T47D (cell line): Measurements from ENCODE around the gene GPR21.

Experiments
- DNase-seq, 2 experiments: peaks; one replicate each; pipeline versions ENCODE4 v3.0.0 to v3.0.0-alpha.2; 2011 to 2012; ENCODE audit warnings: low read depth in 1 of 2, low spot score in 1 of 2
- JUND ChIP-seq: IDR thresholded peaks from 2 replicates; pipeline ENCODE4 v1.6.1; 2012; ENCODE audit warnings: low read depth
- in situ Hi-C: cut with HindIII; loops from 2 replicates; pipeline ENCODE4 v1.10.0; 2016; ENCODE audit warnings: low sequenced_read_pairs, low pct_unique_long_range_greater_than_20kb

GPR21 gene

DNA sequence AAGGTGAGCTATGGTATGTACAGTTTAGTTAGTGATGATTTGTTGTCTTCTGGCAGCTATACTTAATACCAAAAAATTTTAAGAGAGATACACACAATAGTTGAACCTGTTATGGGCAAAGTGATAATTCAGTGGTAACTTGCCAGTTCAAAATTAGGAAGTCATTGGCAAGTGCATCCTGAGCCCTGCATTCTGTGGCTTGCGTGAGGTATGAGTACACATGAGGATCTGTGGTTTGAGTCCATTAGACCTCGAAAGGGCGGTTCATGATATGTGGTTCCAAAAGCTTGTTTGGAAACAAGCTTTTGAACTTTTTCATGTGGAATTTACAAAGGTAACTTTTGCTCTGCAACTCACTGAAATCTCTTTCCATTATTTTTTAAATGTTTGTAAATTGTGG, 47.0 kb downstream of the GPR21 start:
- in situ Hi-C loops = no loop called here
- DNase-seq = no peak
- no peak for TF ChIP-seq JUND

DNA sequence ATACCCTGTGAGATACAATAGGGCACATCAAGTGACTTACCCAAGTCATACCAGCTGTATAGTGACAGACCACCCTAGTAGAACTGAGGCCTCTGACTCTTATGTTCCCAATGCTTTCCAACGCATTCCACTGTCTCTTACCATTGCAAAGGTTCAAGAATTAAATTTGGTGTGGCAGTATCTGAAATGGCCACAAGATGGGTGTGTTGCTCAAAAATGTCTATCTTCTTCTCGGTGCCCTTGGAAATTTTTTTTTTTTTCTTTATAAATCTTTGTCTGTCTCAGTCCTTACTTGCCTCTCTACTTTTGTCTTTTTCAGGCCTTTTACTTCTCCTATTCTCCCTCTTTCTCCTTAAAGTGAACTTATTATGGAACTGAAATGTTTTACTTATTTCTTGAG, 48.4 kb downstream of the GPR21 start:
- peak in 1 of 2 experiments; percentile 62 for DNase-seq
- no peak for TF ChIP-seq JUND
- in situ Hi-C loops = no loop called here

DNA sequence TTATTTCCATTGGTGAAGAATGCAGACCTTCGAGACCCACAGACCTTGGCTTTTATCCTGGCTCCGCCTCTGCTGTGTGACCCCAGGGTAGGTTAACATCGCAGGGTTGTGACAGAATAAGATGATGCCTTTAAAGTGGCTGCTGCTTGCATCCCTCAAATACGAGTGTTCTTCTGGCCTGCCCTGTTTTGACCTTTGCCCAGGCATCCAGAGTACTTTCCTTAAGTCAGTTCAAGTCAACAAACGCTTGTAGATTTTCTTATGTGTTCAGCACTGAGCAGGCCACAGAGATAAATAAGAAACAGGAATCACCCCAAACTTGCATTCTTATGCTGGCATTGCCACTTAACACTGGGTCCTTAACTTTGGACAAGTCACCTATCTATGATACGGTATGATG, 50.2 kb downstream of the GPR21 start:
- in situ Hi-C loops = no loop called here
- TF ChIP-seq JUND = no peak
- no peak for DNase-seq

DNA sequence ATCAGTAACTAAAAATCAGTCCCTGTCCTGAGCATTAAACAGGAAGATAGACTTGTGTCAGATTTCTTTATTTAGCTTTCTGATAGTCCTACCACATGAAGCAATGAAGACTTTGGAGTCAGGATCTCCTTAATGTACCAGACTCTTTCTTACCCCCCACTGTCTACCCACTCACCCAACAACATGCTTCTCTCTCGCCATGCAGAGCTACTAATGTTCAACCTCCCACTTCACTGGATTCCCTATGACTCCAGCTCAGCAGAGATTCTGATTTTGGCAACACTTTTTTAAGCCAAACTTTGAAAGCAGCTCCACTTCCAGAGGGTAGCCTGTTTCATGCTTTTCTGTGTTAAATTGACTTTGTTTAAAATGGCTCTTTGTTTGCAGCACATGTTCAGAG, 50.8 kb downstream of the GPR21 start:
- no peak for TF ChIP-seq JUND
- in situ Hi-C loops = no loop called here
- no peak for DNase-seq
